HG02798 (cell line): Measurements from ENCODE around the gene TMEM63C.

Source experiments
- ATAC-seq: cut with Tn5 transposase; IDR thresholded peaks from one replicate; pipeline ENCODE4 v1.9.1; 2021; ENCODE audit warnings: mild to moderate bottlenecking; ENCODE audit not compliant: unreplicated experiment, poor library complexity

The TMEM63C gene

GRCh38 chr14:77219591-77219990 lies 38.0 kb downstream of the TMEM63C start:
- no peak for ATAC-seq

- no peak for ATAC-seq
Observed at GRCh38 chr14:77220246-77221017, 38.8 kb downstream of the TMEM63C start.

GRCh38 chr14:77221241-77221871 lies 39.8 kb downstream of the TMEM63C start:
- ATAC-seq: no peak

GRCh38 chr14:77222546-77223225 lies 41.1 kb downstream of the TMEM63C start:
- no peak for ATAC-seq

- ATAC-seq: no peak
Observed at GRCh38 chr14:77224212-77224611, 42.6 kb downstream of the TMEM63C start.

GRCh38 chr14:77225254-77225653 lies 43.7 kb downstream of the TMEM63C start:
- ATAC-seq: no peak

- ATAC-seq: no peak
Observed at GRCh38 chr14:77225892-77226557, 44.4 kb downstream of the TMEM63C start.

GRCh38 chr14:77228056-77228455 lies 46.5 kb downstream of the TMEM63C start:
- no peak for ATAC-seq

- no peak for ATAC-seq
Observed at GRCh38 chr14:77230914-77231313, 49.3 kb downstream of the TMEM63C start.

- ATAC-seq: no peak
Observed at GRCh38 chr14:77231721-77232120, 50.1 kb downstream of the TMEM63C start.

GRCh38 chr14:77236814-77237213 lies 55.2 kb downstream of the TMEM63C start:
- ATAC-seq: no peak

GRCh38 chr14:77238356-77238755 lies 56.8 kb downstream of the TMEM63C start:
- ATAC-seq: no peak

GRCh38 chr14:77238996-77239395 lies 57.4 kb downstream of the TMEM63C start:
- ATAC-seq: no peak

GRCh38 chr14:77239412-77239811 lies 57.8 kb downstream of the TMEM63C start:
- ATAC-seq: no peak

- ATAC-seq: no peak
Observed at GRCh38 chr14:77240336-77240915, 58.8 kb downstream of the TMEM63C start.

GRCh38 chr14:77241955-77242354 lies 60.4 kb downstream of the TMEM63C start:
- ATAC-seq: no peak

- no peak for ATAC-seq
Observed at GRCh38 chr14:77242752-77243151, 61.2 kb downstream of the TMEM63C start.

GRCh38 chr14:77243853-77244252 lies 62.3 kb downstream of the TMEM63C start:
- no peak for ATAC-seq

GRCh38 chr14:77245820-77246219 lies 64.2 kb downstream of the TMEM63C start:
- no peak for ATAC-seq

GRCh38 chr14:77246784-77247183 lies 65.2 kb downstream of the TMEM63C start:
- no peak for ATAC-seq
